ENCODE data around the gene RNPEPL1.

The RNPEPL1 gene

DNA sequence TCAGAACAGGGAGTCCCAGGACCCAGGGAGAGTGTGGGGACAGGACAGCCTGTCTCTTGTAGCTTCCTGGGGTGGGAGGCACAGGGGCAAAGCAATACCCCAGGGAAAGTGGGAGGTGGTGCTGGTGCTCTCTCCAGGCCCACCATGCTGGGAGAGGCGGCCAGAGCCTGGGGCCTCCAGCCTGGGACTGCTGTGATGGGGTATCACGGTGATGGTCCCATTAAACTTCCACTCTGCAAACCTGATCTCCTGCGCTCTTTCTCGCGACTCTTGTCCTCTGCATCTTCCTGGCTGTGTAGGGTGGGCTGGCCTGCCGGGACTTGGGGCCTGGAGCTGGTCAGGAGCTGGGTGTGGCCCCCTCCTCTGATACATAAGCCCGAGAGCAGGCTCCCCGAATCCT is 10.2 kb downstream of the RNPEPL1 start:
- DNase-seq: no peak

DNA sequence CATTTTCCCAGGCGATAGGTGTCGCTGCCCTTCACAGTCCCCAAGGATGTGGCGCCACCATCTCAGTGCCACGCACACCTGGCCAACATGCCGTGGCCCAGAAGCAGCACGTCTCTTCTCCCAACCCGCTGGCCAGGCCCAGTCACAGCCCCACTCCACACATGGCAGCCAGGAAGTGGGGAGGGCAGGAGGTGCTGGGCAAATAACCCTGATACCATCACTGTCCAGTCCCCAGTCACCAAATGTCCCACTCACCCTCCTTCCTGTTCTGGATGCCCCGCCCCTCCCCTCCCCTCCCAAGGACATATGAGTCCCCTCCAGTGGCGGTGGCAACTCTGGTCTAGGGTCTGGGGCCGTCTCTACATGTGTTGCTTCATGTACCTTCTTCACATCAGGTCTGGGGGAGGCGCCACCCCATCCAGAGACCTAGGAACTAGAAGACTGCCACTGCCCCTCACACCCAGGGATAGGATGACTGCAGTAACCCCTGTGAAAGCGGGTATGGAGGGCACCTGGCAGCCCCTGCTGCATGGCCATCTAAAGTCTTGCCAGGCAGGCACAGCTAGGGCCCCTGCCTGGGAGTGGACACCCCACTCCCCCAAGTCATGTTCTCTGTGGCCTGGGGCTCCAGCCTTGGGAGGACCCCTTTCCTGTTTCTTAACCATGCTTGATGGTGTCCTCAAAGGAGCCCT is 10.9 kb downstream of the RNPEPL1 start:
- no peak for DNase-seq

DNA sequence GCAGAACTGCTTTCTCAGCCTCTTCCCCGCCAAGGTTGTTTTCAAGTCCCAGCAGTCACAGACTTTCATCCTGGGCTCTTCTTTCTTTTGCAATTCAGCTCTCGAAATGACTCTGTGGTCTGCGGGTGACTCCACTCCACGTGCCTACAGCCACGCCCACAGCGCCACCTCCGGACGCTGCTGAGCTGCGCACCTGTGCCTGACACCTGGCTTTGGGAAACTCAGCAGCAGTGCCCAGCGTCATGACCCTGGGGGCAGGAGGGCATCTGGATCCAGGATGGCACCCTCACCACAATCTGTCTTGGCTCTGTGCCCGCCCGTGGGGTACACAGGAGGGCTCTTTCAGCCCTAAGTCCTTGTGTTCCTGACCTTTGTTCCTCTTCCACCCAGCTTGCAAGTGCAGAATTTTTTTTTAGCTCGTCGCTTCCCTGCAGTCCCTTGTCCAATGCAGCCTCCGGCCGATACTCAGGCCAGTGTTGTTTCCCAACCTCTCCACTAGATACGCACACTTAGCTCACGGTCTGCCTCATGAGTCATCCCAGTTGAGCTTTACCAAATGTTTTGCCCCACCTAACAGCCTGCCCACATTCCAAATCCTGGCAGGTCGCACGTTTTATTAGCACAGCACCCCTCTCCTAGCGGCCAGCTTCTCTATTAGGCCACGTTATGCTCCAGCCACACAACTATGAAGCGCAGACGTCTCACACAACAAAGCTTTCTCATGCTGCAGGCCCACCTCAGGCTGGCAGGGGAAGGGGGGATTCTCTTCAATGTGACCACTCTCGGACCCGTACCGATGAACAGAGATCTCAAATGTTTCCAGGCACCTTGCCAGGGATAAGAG is 11.7 kb downstream of the RNPEPL1 start:
- DNase-seq: peak; percentile 32

DNA sequence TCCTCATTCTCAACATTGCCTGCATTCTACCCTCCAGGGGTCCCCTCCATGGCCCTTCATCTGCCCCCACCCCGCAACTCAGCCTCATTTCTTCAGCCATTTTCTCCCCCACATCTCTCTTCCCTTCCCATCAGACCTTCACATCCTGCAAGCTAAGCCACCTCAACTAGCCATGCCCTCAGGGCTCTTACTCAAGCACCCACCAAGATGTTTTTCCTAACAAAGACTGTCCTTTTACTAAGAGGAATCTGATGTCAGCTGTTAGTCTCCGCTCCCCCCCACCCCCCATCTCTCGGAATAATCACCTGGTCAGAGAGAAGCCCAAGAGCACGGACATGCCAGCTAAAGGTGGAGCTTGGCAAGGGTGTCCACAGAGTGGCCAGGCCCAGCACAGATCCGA is 13.5 kb downstream of the RNPEPL1 start:
- DNase-seq: no peak

DNA sequence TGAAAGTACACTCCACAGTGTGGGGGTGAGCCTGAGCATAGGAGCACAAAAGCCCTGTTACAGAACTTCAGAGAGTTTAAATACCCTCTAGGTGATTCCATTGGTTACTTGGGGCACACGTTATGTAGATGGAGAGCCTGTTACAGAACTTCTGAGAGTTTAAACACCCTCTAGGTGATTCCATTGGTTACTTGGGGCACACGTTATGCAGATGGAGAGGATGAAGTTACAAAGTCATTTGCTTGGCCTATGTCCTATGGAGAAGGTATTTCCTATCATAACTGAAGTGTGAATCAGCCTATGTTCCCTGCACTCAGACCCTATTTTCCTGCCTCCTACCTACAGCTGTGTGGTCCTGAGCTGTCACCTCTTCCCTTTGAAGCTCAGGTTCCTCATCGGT is 14.5 kb downstream of the RNPEPL1 start:
- no peak for DNase-seq

DNA sequence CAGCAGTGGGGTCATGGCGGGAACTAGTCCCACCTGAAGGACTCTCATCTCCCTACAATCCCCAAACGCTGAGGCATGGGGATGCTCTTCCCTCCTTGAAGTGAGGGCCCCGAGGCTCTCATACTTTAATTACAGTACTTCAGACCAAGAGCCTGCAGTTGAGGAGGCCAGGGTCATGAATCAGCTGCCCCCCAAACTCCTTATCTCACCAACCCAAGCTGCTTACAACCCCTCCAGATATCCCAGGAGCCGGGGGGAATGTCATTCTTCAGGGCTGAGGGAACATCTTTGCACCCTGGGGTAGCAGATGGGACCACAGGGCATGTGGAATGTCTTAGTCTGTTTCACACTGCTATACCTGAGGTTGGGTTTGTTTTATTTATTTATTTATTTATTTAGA is 15.5 kb downstream of the RNPEPL1 start:
- DNase-seq: no peak

DNA sequence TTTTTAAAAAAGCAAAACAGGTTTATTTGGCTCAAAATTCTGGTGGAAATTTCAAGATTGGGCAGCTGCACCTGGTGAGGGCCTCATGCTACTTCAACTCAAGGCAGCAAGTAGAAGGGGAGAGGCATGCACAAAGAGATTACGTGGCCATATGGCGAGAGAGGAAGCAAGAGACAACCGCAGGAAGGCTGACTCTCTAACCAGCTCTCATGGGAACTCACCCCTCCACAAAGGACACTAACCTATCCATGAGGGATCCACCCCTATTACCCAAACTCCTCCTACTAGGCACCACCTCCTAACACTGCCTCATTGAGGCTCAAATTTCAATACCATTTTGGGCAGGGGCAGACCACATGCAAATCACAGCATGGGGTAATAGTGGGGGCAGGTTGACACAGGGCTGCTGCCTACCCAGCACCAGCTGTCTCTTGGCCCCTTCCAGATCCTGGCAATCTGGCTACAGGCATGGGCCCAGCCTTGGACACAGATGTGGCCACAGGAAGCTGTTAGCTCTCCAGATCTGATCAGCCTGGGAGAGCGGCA is 16.3 kb downstream of the RNPEPL1 start:
- peak; percentile 35 for DNase-seq

DNA sequence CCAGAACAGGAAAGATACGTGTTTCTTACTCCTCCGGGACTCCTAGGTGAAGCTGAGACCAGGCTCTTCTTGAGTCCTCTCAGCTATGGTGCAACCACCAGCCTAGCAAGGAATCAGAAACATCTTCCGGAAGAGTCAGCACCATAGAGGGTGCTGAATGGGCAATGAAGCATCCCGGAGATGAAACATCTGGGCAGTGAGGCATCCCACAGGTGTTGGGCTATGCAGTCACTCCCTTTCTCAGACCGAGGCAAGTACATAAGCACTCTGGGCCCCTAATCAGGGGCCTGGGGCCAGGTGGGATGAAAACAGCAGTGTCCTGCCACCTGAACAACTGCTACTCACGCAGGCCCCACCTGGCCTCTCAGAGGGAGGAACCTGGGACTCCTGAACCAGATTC is 16.8 kb downstream of the RNPEPL1 start:
- DNase-seq: no peak

DNA sequence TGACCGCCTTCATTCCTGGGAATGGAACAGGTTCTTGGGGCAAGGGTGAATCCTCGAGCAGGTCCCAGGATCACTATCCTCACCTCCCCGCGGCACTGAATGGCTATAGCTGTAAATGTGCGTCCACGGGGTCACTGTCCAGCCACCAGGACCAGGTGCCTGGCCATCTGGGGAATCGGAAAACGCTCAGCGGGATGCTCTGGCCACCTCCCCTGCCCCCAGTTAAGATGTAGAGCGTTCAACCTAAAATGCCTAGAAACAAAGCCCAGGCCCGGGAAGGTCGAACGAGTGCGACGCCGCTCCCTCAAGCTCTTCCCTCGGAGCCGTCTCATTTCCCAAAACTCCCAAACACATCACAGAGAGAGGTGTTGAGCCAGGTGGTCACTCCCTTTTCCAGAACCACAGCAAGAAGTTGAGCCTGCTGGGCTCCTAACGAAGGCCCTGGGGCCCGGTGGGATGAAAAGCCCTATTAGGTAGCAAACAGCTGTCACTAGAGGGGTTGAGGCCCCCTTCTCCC is 17.5 kb downstream of the RNPEPL1 start:
- no peak for DNase-seq

DNA sequence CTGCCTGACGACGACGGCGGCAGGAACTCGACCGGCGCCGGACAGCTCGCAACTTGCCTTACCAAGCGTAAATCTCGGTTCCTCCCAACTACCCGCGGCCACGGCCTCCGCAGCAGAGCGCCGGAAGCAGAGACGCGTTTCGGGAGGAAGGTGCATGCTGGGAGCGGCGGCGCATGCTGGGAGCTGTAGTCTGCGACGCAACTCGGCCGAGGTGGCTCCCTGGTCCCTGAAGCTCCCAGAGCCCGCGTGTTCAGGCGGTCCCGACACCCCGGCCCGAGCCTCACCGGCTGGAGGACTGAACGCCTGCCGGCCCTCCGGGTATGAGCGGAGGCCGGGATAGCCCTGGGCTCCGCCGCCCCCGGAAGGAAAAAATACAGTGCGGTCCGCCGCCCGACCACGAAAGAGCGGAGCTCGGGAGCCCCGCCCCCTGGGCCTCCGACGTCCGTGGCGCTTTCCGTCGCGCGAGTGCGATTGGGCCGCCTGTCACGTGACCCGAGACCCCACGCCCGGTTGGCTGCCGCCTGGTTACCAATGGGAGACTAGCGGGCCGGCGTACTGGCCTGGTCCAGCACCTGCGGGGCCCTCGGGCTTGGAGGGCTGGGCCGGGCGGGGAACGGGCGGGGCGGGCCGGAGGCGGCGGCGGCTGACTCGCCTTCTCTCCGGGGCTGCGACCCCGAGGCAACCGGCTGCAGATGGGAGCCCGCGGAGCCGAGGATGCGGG is 18.1 kb downstream of the RNPEPL1 start, which contains the start of gene CAPN10:
Gene CAPN10 (plus strand): TSS at position 537 of the 721 bp plus-strand sequence. CDS start 178 bp downstream, at position 715.
- peak; percentile 92 for DNase-seq

DNA sequence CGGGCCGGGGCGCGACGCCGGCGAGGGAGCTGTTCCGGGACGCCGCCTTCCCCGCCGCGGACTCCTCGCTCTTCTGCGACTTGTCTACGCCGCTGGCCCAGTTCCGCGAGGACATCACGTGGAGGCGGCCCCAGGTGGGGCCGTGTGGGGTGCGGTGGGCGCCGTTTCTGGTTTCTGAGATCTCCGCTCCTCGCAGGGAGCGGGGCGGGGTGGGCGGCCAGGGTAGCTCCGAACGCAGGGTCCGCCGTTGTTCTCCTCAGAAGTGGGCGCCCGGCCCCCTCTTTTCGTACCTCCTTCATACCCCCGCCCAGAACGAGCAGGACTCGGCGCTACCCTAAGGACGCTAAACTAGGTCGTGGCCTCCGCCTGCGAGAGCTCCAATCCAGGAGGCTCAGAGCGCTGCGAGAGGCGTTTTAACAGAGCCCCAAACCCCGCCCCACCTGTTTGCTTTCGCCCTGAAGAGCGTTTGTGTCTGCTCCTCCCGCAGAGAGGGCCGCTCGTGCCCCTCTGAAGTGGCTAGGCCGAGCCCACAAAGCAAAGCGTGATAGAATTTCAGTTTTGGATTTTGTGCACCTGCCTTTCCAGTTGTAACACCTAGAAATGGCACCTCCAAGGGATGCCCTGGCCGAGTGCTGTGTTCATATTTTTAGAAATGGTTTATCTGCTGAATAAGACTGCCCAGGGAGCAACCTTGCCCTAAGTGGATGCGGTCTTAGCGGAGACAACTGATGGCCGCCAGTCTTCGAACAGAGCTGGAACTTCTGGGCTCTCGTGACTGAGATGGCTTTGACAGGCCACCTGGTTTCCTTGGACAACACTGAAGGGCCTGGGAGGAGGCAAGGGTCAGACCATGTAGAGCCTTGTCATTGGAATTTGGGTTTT is 18.9 kb downstream of the RNPEPL1 start:
- DNase-seq: no peak

DNA sequence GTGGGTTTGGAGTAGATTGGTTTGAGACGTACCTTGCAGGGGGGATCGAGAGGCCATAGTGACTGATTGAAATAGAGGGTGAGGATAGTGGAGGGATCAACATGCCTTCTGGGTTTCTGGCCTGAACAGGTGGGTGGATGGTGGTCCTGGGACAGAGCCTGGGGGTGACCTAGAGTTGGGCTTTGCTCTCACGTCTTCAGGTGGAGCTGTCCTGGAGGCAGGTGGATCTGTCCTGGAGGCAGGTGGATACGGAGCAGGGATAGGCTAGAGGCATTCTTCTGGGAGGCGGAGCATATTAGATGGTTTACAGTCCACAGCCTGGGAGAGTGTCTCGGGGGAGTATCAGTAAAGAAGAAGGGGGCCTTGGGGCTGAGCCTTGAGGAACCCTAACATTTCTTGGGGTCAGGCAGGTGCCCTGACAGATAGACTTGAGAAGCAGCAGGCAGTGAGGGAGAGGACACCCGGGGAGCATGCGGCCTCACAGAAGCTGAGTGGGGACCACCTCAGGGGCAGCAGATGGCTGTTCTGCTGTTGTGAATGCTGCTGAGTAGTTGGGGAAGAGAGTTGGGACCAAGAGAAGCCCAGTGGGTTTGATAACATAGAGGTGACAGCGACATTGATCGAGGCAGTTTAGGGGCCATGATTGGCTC is 19.8 kb downstream of the RNPEPL1 start:
- no peak for DNase-seq

DNA sequence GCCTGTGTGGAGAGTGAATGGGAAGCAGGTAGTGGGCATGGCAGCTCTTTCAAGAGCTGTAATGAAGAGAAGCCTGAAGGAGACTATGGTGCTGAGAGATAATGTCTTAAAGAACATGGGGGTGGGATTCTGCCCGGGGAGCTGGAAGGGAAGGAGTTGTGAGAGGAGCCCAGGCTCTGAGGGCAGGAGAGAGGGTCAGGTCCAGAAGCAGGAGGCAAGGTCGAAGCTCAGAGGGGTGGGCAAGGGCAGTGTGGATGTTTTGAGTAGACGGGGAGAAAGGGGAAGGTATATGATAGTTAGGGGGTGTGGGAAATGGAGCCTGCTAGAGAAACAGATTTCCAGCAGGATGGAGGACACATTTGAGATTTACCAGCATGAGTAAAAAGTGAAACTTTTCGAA is 20.4 kb downstream of the RNPEPL1 start:
- DNase-seq: no peak

DNA sequence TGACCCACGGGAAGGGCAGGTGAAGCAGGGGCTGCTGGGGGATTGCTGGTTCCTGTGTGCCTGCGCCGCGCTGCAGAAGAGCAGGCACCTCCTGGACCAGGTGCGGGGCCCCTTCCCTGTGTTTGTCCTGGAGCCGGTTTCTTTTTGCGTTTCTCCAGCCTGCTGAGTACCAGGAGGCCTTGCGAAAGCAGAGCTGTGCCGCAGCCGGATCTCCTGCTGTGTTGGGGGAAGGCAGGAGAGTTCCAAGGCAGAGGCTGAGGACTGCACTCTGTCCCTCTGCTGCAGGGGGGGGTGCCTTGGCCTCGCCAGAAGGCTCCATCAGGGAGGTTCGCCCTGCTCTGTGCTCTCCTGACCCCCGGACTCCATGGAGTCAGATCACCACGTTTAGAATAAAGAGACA is 21.1 kb downstream of the RNPEPL1 start:
- DNase-seq: no peak

DNA sequence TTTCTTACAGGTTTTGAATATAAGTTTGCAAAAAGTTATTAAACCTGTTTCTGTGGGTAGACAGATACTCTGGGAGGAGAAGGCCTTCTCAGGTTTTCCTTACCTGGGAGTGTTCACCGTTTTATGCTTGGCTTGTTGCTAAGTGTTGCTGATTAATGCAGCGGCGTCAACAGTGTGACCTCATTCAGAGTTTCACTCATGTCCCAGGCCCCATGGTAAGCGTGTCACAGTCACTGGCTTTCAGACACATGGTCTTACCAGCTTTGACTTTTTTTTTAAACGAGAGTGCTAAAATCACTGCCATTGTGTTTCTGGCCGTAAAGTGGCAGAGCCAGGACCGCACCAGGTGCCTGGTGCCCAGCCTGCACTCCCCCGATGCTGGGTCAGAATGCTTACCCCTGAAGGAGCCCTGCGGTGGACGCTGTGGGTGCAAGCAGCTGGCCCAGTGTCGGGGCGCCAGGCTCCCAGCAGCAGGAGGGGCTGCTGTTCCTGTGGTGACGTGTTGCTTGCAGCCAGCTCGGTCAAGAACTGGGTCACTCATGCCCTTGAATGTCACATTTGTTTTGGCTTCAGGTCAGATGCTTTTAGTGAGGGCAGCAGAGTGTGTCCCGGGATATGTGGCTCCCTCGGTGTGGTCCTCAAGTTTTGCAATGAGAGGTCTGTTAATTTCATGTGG is 21.7 kb downstream of the RNPEPL1 start:
- DNase-seq: no peak

DNA sequence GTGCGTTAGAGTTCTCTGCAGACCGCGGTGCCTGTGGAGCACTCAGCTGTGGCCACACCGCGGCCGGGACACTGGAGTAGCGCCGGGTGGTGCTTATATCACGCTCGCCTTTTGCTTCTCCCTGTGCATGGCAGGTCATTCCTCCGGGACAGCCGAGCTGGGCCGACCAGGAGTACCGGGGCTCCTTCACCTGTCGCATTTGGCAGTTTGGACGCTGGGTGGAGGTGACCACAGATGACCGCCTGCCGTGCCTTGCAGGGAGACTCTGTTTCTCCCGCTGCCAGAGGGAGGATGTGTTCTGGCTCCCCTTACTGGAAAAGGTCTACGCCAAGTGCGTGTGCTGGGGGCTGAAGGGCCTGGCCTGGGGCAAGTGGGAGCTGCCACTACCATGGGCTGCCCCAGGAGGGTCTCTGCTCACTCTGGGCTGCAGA is 22.4 kb downstream of the RNPEPL1 start:
- DNase-seq: no peak

DNA sequence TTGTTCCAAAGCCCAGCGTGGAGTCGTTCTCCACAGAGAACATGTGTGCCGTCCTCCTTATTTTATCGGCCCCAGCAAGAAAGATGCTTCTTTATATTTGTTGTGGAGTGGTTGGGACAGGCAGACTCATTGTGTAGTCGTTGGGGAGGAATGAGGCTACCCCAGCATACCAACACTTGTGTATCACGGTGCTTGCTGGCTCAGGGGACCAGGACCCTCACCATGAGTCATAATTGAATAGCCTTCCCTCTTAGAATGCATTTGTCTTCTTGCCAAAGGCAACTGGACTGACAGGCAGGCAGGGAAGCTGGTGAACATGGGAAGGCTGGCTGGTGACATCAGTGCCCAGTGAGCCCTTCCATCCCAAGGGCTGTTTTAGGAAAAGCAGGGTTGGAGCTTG is 22.9 kb downstream of the RNPEPL1 start:
- peak; percentile 55 for DNase-seq

DNA sequence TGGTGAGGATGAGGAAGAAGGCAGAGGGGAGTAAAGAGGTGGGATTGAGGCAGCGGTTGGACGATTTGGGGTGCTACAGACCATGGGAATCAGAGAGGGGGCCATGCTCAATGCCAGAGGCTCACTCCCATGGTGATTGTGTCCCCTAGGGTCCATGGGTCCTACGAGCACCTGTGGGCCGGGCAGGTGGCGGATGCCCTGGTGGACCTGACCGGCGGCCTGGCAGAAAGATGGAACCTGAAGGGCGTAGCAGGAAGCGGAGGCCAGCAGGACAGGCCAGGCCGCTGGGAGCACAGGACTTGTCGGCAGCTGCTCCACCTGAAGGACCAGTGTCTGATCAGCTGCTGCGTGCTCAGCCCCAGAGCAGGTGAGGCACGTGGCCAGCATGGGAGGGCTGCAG is 23.5 kb downstream of the RNPEPL1 start:
- no peak for DNase-seq

DNA sequence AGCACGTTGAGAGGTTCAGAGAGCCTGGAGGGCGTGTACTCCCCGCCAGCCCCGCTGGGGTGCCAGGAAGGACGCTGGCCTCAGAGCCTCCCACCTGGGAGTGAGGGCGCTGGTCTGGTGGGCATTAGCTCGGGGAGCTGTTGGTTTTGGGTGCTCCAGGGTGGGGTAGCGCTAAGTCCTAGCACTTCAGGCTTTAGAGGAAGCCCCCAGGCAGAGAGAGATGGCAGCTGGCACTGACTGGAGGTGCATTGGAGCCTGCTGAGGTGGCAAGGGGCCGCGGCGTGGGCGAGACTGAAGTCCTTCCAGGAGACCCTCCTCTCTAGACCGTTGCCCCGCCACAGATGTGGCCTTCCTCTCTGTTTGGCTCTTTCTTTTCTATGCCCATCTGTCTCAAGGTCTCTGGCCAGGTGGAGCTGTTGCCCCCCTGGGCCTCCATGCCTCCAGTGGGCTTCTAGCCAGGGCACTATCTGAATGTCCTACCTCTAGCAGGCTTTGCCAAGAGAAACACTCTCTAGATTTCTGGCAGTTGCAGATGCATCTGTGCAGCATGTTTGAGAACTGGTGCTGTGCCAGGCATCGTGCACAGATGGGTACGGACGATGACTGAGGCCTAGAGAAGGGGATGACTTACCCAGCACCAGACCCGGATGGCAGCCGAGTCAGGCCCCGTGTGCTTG is 24.9 kb downstream of the RNPEPL1 start:
- DNase-seq: no peak

Data from fibroblast of skin of right quadriceps (primary cell).